GM18499 (cell line): Measurements from ENCODE around the gene PPP1R2B.
"Not testable (repeated sequence)": the region's sequence is repeated elsewhere in the genome, so short reads cannot be mapped to it uniquely, and the experiment has no call there.

Source experiments
- ATAC-seq: cut with Tn5 transposase; IDR thresholded peaks from one replicate; pipeline ENCODE4 v1.9.1; 2021; ENCODE audit warnings: moderate number of reproducible peaks; ENCODE audit not compliant: insufficient read depth, unreplicated experiment

Gene PPP1R2B

DNA sequence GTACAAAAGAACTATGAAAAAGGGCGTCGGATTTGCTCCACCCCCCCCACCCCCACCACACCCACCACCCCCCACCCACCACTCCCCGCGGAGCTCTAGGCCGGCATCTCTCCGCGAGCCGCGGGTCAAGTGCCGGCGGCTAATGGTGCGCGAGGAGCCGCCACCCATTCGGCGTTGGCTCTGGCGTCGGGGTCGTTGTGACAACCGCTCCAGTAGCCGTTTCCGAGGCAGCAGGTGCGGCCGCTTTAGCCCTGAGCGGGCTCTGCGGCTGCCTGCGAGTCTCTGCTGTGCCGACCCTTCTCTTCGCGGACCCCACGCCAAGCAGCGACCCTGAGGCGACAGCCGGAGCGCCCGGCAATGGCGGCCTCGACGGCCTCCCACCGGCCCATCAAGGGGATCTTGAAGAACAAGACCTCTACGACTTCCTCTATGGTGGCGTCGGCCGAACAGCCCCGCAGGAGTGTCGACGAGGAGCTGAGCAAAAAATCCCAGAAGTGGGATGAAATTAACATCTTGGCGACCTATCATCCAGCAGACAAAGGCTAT, at the start of gene PPP1R2B:
PPP1R2B (plus strand) TSS at position 90 of the 546 bp plus-strand sequence; CDS start at position 358, 268 bp downstream.
- ATAC-seq: no peak

GRCh38 chr5:156800929-156801328, 49.2 kb upstream of the PPP1R2B start:
- ATAC-seq: no peak

GRCh38 chr5:156802501-156802900, 47.6 kb upstream of the PPP1R2B start:
- no peak for ATAC-seq

DNA sequence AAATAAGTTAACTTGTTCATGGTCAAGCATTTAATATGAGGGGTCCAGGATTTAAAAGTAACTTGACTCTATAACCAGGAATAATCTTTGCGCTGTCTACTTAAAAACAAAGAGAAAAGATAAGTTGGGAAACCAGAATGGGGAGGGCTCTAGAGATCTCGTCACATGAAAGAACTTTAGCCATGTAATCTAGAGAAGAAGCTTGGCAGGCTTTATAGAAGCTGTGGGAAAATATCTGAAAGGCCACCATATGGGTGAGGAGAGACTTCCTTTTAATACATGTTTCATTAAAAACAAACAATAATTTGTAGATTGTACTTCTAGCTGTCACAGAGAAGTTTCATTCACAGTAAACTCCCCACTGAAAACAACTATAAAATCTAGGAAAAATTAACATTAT, 46.7 kb upstream of the PPP1R2B start:
- no peak for ATAC-seq

DNA sequence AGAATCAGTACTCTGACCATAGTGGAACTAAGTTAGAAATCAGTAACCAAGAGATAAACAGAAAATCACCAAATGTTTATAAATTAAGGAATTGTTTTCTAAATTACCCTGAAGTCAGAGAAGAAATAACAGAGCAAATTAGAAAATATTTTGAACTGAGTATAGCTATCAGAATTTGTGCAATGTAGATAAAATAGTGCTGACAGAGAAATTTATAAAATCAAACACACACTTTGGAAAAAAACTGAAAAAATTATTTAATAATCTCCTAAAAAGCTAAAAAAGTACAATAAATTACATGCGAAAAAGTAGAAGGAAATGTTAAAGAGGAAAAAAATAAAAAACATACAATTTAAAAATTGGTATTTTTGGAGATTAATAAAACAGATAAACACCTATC, 37.1 kb upstream of the PPP1R2B start:
- ATAC-seq: no peak

GRCh38 chr5:156815988-156816599, 34.0 kb upstream of the PPP1R2B start:
- ATAC-seq: peak; percentile 60

DNA sequence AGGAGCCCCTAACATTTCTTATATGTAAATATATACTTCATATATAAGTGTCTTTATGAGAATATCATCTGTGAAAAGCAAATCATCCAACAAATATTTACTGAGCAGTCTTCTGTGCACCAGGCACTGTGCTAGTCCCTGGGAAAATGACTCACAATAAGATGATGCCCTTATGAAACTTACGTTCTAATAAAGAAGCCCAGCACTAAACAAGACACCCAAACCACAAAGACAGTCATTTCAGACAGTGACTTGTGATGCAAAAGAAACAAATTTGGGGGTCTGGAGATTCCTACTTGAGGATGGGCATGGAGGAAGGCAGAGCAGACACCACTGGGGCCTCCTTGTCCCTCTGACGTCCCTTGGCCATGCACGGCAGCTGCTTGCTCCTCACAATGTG, 30.6 kb upstream of the PPP1R2B start:
- no peak for ATAC-seq

- ATAC-seq: no peak
Observed at GRCh38 chr5:156819967-156820581, 30.0 kb upstream of the PPP1R2B start.

GRCh38 chr5:156824241-156824640, 25.9 kb upstream of the PPP1R2B start:
- ATAC-seq: no peak

DNA sequence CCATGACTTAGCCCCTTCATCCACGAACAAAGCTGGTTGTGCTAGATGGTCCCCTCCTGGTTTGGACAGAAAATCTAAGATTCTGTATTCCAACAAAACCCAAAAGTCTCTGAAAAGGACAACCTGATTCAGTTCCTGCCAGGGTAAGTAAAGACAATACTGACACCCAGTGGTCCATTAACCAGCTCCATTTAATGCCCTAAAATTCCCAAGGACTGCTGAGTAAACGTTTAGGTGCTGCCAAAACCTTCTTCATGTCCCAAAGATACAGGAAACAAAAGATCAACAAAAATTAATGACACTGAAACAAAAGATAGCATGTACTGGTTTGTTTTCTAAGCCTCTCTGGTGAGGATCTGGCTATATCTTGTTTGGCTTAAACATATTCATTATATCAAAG, 25.3 kb upstream of the PPP1R2B start:
- ATAC-seq: no peak

DNA sequence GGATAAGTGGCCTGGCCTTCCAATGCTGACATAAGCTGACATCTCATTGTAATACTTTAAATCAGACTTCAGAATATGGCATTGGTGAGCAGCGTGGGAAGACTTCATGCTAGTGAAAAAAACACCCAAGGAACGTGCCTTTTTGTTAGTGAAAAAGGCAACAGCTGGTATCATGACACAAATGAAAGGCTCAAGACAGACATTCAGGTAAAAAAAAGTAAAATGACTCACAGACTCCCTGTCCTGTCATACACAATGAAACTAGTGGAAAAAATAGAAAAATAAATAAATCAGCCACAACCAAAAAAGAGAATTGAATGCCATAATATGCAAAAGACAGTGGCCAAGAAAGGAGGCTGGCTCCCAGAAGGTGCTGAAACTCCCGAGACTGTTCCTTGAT, 24.4 kb upstream of the PPP1R2B start:
- ATAC-seq: no peak

DNA sequence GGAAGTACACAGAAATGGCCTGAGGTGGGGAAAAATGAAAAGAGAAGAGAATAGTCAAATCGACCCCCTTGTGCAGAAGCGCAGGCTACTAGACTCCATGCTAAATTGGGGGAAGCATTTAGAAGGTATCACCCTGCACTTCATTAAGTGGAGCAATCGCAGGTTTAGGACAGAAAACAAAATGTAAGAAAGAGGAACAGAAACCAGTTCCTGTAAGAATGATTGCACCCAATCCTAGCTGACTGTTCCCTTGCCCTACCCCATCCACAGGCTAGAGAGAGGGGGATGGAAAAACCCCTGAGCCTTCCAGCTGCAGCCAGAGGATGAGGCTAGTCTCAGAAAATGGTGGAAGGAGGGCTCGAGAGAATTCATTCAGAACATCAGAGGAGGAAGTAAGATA, 23.9 kb upstream of the PPP1R2B start:
- ATAC-seq: peak; percentile 70

- no peak for ATAC-seq
Observed at GRCh38 chr5:156834916-156835315, 15.2 kb upstream of the PPP1R2B start.

- ATAC-seq: no peak
Observed at GRCh38 chr5:156835905-156836304, 14.2 kb upstream of the PPP1R2B start.

DNA sequence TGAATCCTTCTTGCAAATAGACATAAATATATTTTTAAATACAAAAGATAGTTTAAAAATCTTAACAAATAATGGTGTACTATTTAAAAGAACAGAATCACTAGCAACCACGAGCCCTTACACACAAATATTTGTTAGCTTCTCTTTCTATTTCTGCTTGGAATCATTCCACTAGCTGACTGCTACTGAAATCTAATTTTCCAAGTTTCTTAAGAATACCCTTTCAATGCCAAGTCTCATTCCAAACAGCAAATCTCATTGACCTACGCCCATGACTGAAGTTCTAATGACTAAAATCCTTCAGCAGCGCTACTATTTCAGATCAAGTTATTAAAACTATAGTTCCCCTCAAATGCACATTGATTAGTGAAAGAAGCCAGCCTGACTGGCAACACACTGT, 13.2 kb upstream of the PPP1R2B start:
- ATAC-seq: no peak

- ATAC-seq: no peak
Observed at GRCh38 chr5:156838961-156839360, 11.1 kb upstream of the PPP1R2B start.

DNA sequence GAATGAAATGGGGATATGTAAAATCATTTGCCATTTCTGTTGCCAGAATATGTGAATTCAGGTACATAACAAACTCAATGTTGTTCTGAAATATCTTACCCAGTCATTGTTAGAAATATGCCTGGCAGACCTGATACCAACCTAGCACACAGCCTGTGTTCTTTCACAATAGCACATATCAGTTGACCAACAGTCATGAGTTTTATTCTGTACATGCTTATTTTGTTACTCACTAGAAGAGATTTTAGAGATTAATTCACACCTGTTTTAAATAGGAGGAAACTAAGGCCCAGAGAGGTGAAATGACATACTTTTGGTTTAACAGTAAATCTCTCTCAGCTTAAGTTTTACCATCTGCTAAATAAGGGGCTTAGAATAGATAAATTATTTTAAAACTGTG, 8.4 kb upstream of the PPP1R2B start:
- no peak for ATAC-seq

- no peak for ATAC-seq
Observed at GRCh38 chr5:156846914-156847313, 3.2 kb upstream of the PPP1R2B start.

GRCh38 chr5:156848447-156848846, 1.6 kb upstream of the PPP1R2B start:
- not testable (repeated sequence) for ATAC-seq

DNA sequence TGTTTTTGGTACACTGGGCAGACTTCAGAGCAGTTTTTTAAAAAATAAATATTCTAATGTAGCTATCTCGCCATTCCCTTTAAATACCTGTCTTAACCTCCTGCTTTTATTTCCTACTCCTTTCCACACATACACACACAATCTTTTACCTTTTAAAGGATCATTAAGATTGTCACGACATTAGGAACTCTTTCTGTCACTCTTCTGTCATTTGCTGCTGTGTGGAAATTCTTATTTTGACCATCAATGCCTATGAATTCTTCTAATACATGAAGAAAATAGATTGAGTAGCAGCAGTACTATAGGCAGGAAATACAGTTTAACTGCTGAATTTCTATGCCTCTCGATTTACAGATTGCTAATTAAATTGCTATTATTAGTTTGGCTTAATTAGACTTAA, 1.8 kb downstream of the PPP1R2B start:
- ATAC-seq: no peak

DNA sequence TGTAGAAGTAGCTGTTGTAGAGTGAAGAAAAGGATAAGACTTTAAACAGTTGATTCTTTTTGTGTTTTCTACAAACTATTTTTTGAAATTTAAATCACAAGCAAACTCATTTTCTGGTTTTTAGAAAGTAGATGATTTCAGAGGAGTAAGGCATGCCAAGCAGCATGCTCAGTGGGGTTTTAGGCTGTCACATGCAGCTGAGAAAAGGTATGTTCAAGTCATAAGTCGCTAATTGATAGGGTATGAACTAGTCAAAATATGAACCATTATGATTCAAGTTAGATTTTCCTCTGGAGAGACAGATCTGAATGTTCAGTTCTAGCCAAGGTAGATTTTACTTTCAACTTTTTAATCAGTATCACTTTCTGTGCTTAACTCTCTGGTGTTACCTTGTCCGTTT, 3.0 kb downstream of the PPP1R2B start:
- ATAC-seq: not testable (repeated sequence)

DNA sequence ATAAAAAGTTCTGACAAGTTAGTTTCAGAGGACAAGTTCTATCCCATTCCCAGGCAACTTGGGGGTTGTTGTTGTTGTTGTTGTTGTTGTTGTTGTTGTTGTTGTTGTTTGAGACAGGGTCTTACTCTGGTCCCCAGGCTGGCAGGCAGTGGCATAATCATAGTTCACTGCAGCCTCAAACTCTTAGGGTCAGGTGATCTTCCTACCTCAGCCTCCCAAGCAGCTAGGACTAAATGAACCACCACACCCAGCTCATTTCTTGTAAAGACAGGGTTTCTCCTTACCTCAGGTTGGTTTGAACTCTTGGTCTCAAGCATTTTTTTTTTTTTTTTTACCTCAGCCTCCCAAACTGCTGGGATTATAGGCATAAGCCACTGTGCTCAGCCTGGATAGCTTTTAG, 15.3 kb downstream of the PPP1R2B start:
- no peak for ATAC-seq
